HG03066 (cell line): Measurements from ENCODE around the gene ZNF550.

ENCODE experiments used
- ATAC-seq: cut with Tn5 transposase; IDR thresholded peaks from one replicate; pipeline ENCODE4 v1.9.1; 2021; ENCODE audit warnings: low read depth; ENCODE audit not compliant: unreplicated experiment

ZNF550 gene

DNA sequence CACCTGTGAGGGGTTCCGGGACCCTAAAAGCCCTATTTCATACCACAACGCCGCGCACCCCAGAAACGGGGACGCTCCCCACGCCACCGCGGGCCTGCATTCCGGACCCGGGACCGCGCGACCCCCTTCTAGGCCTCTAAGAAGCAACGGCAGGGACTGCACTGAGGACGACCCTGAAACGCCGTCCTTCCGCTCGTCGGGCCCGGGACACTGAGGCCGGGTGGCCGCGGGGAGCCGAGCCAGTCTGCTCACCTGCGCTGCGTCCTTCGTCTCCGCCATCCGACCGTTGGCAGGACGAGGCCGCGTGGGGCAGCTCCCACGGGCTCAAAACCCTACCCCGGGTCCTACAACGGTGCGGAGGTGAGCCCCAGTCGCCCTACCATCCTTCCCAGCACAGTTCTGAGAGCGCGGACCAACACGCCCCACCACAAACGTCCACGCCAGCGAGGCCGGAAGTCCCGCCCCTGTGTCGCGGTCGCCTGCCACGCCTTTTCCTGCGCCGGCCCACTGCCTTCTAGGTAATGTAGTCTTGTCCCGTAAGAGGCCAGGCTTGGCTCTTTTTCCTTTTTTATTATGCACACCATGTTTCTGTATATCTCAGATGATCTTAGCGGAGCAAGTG lies at the start of gene ZNF550:
Gene ZNF550 (minus strand): TSS at position 460 of the 622 bp plus-strand sequence. CDS start 181 bp downstream, at position 279.
- ATAC-seq = peak; percentile 97

GRCh38 chr19:57606931-57607330 lies 47.3 kb upstream of the ZNF550 start:
- ATAC-seq = no peak

DNA sequence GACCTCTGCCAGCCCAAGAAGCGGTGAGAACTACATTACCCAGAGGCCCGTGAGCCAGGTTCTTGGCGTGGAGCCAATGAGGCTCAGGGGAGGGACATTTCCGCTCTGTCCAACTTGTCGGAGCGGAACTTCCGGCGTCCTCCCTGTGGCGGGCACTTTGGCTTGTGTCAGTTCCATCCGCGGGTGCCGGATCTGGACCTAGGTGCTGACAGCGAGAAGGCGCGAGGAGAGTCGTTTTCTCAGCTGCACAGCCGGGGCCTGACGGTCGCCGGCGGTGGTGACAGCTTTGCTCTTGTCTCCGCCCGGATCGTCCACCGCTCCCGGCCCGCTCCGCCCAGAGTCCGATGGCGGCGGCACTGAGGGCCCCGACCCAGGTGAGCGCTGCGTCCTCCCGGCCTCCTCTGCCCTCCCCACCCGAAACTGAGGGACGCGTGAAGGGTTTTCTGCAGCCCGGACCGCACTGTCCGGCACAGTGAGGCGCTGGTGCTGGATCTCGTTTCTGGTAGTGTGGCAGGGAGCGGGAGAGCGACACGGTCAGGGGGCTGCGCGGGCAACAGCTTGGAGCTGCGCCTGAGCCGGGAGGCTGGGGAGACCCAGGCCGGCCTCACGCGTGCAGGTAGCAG lies 40.2 kb upstream of the ZNF550 start, which contains the start of gene ZNF530:
Gene ZNF530 (plus strand): TSS at position 125 of the 623 bp plus-strand sequence. CDS start 4,461 bp downstream, outside the sequence.
- ATAC-seq = peak; percentile 92

- ATAC-seq = no peak
Measured at GRCh38 chr19:57599377-57599760, 39.7 kb upstream of the ZNF550 start.

DNA sequence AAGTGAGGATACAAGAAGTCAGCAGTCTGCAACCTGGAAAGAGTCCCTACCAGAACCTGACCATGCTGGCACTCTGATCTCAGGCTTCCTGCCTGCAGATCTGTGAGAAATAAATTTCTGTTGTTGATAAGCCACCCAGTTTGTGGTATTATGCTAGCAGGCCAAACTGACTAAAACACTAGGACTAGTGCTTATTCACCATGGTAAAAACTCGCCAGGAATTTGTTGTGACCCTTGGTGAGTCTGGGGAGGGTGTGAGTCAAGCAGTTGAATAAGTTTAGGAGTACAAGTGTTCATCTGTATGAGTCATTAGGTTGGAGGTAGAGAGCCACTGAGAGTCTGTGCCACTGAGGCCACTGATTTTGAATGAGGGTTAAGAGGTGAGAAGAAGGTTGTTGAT lies 27.9 kb upstream of the ZNF550 start:
- ATAC-seq = no peak

DNA sequence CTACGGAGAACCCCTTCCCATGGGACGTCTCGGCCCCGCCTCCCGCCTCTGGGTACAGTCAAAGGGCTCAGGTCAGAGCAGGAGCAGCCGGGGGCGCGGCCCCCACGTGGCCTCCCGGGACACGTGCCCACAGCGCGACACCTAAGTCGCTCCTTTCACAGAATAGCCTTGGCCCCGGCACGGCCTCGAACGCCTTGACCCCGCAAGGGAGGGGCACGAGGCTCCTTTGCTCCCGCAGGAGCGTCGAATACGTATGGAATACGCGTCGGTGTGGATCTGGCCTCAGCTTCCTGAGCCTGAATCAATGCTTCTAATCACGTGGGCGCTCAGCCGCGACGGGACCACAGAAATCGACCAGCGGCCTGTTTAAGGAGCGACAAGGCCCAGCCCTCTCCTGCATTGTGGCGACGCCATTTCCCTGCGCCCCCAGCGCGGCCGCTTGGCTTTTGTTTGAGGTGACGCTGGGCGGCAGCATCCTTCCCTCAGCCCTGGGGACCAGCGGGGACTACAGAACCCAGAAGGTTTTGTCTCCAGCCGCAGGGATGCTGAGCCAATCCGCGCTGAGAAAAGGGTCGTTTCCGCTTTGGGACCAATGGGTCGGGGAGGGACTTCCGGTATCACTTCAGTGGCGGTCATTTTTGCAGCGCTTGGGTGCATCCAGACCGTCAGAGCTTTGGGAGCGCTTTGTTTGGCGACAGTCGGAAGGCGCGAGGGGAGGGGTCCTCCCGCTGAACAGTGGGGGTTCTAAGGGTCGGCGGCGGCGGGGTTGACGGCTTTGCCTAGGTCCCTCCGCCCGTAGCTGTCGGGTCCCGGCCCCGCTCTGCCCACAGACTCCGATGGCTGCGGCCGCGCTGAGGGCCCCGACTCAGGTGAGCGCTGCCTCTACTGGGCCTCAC lies 24.1 kb upstream of the ZNF550 start, which contains the start of gene ZIK1:
Gene ZIK1 (plus strand): TSS at position 625 of the 896 bp plus-strand sequence. CDS start 212 bp downstream, at position 837.
- ATAC-seq = peak; percentile 77

DNA sequence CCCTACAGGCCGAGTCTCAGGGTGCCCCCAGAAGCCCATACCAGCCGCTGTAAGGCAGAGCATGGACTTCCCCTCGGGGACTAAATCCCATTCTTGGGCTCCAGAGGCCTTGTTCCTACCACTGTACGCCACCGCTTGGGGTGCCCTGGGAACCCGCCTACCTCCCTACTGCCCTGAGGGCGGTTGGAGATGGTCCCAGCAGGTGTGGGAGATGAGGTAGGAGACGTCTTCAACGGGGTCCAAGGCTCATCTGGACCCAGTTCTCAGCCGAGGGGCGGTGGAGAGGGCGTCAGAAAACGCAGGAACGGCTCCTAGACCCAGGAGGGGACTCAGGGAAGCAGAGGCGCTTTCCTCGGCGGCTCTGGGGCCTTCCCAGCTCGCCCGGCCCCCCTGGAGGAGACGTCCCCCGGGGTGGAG lies 23.4 kb upstream of the ZNF550 start:
- ATAC-seq = no peak

DNA sequence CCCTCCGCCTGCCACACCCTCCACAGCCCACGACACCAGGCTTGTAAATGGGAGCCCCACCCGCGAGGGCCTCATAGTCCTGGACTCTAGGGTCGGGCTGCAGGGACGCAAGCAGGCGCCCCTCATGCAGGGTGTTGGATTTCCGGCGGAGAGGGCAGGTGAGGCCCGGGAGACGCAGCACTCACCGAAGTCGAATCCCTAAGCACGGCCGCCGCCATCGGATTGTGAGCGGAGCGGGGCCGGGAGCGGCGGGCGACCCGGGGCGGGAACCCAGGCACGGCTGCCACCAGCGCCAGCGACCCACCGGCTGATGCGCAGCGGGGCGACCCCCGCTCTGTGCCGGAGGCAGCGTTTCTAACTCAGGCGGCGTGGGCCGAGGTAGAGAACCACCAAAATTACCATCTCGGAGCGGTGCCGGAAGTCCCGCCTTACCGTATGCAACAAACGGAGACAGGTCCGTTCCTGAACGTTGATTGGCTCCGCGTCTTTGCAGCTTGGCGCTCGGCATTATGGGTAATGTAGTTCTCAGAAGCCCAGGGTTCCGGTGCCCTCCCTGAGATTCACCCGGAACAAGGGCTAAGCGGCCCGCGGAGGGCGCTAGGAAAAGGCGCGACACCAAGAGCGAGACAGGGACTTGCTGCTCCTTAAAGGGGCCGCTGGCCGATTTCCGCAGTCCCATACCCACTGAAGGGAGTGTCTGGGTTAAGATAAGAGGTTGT lies 19.0 kb upstream of the ZNF550 start, which contains the start of gene ZNF416:
Gene ZNF416 (minus strand): TSS at position 425 of the 719 bp plus-strand sequence. CDS start 207 bp downstream, at position 218.
- ATAC-seq = peak; percentile 88

DNA sequence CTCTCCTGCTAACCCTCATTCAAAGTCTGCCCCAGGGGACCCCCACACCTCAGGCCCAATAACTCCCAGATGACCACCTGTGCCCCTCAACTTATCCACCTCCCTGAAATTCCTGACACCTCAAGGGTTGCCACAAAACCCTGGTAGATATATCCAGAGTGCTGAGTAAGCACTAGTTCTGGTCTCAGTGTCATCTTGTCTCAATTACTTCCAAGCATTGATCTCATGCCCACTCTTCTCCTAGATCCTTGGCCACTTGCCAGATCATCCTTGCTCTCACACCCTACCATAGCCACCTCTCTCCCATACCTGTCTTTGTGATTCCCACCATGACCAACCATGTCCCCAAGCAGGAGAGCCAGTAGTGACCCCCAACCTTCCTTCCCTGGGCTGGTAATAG lies 17.0 kb upstream of the ZNF550 start:
- no peak for ATAC-seq

GRCh38 chr19:57572415-57572947 lies 12.8 kb upstream of the ZNF550 start:
- no peak for ATAC-seq

DNA sequence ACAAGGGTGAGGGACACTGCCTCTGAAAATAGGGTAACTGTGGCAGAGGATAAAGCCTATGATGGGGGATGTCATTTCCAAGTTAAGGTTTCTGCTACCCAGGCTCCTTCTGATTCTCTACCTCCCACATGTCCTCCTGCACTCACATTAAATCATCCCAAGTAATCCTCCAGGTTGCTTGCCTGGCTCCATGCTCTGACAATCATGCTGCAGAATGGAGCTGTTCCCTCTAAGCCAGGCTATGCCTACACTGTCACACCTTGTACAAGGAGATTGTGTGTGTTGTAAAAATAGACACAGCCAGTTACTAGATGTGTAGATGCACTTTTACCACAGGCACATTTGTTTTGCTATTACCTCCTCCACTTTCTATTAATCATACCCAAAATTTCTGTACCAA lies 11.0 kb upstream of the ZNF550 start:
- no peak for ATAC-seq

DNA sequence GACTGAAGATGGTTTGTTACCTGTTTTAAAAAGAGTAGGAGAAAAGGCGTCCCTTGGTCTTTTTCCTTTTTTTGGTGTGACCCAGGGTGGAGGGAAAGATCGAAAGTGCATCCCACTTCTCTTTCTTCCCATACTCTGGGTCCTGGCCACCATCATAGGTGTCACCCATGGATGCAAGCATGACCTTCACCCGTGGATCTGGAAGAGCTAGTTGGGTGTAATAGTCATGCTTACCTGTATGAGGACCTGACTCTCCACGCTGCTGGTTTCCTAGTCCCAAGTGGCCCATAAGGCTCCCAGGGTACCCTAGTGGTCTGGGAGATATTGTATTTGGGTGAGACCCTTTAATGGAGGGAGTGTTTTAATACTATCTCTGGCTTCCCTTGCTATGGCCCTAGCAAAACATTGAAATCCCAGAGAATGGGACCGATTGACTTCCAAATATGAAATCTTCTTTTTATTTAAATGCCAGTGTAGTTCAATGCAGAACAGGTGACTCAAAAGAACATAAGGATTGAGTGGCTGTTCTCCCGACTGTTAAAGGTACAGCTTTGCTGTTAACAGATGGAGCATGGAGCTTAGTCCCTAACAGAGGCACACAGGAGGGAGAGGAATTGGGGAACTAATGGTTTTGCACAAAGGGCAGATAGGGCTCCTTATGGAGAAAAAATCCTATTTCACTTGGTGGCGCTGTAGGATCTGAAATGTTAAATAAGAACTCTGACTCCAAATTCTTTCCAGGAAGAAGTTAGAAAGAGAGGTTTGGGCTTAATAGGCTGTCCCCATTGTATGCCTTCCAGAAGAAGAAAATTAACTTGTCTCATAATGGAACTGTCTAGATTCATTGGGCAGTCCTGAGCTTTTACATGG lies 7.0 kb upstream of the ZNF550 start:
- no peak for ATAC-seq

DNA sequence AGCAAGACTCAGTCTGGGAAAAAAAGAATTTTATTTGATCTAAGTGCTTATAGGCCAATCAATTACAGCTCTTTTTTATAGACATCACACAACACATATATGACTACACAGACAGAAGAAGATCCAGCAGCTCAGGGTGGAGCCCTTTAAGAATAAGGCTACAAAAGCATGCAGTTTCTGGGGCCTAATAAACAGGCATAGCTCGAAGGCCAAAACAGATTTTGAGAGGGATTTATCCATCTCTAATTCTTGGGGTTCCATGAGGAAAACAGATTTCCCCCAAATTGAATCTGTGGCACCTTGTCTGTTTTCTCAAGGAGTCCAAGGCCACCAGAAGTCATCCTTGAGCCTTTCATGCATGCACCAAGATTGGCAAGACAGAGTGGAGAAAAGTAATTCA lies 3.9 kb upstream of the ZNF550 start:
- no peak for ATAC-seq

DNA sequence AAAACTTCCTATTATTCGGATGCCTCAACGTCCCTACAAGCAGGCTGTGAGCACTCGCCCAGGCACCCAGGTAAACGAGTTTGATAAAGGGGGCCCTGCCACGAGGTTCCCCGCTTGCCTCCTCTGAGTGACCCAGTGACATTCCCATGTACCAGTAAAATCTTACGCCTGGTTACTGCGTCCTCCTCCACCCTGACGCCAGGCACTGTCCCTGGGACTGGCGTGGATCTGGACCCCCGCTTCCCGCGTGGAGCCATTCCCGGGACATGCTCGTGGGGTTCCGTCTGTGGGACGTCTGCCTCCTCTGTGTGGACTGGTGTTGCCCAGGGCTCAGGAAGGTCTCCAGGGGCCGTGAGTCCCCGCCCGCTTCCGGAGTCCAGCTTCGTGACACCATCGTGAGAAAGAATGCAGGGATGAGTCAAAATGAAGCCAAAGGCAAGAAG lies 407 bp upstream of the ZNF550 start:
- no peak for ATAC-seq

DNA sequence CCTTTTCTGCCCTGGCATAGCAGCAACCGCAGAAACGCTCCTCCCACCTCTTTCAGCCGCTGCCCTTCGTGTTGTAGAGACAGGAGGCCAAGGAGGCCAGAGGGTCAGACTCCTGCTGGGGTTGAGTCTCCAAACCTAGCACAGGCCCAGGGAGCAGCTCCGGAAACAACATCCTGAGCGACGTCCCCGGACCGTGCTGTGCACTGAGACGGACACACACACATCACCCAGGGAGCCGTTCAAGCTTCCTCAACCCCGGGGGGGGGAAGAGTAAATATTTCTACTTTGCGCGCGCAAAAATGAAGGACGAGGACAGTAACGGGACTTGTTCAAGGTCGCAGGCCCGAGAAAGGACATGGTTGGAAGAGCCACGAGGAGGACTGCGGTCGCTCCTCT lies 657 bp downstream of the ZNF550 start:
- ATAC-seq = peak; percentile 7

- ATAC-seq = no peak
Measured at GRCh38 chr19:57558525-57558924, 1.1 kb downstream of the ZNF550 start.

- ATAC-seq = no peak
Measured at GRCh38 chr19:57557659-57558058, 2.0 kb downstream of the ZNF550 start.

DNA sequence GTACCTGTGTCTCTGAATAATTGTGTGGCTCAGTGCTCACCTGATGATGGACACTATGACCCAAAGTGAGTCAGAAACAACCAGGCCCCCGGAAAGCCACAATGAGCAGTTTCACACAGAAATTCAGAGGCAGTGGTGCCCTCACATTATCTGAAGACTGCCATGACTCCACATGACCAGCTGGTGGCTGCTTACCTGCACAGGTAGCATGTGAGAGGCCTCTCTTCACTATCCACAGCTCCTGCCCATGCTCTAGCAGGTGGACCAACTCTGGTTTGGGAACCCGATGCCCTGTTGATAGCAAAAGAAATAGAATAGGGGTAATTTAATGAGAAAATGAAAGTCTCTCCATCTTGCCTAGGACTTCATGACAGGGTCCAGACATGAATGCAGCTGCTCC lies 7.2 kb downstream of the ZNF550 start:
- ATAC-seq = no peak

- no peak for ATAC-seq
Measured at GRCh38 chr19:57546513-57546912, 13.2 kb downstream of the ZNF550 start.
